ENCODE data around the gene IL25.
"Not testable (repeated sequence)": the region's sequence is repeated elsewhere in the genome, so short reads cannot be mapped to it uniquely, and the experiment has no call there.

IL25 gene

DNA sequence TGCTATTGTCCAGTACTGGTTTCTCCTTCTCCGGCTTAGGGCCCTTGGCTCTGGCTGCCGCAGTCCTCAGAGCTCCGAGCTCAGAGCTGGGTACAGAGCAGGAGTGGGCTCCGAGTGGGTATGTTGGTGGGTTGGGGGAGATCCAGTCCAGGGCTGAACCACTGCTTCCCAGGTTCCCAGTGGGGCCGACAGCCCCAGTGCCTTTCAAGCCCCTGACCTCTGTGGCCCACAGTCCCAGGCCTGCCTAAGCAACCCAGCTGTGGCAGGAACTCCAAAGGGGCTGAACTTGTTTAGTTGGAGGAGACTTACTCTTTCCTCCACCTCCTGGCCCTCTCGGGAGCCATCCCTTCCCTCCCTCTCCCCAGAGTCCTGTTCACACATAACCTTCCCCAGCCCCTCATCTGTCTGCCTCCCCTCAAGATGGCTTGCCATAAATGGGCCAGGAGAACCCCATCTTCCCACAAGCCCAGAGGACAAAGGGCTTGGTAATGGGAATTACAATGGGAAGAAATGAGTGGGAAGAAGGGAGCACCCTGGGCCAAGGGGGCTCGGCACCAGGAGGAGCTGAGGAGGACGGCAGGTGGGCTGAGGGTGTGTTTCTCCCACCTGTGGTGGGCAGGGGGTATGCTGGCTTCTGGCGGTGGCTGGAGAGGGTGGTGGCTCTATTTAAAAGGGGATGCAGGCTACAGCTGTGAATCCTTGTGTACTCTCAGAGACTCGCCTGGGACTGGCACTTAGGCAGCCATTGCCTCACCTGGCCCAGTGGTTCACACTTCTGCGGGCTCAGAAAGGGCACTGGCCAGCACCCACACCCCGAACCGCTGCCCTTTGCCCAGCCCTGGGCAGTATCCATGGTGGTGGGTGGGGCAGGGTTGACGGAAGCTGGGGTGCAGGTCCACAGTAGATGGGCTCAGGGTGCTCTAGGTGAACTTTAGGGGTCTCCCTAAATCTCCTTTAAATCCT lies 39.2 kb downstream of the IL25 start:
- no peak for DNase-seq

DNA sequence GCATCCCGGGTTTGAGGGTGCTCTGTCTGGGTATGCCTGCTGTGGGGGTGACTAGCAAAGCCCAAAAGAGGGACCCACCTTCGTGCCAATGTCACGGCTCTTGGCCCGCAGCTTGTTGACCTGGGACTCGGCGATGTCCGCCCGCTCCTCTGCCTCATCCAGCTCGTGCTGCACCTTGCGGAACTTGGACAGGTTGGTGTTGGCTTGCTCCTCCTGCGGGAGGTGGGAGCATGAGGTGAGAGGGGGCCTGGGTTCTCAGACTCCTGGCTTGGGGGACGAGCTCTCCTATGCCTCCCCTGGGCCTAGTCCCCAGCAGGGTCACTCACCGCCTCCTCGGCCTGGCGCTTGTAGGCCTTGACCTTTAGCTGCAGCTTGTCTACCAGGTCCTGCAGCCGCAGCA lies 41.1 kb downstream of the IL25 start:
- DNase-seq: no peak

DNA sequence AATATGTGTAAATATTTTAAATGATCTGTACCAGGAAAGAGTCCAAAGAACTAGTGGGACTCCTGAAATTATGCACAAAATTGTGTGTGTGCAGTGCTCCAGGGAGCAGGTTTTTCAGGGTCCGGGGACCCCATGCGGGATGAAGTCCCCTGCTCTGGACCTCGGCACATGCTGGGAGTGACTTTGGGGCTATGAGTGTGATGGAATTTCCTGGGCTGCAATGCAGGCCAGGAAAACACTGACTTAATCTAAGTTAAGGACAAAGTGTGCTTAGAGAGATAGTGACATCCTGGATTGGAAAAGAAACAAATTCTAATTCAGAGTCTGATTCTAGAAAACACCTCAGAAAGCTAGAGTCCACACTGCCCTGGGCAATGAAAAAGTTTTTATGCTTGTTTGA lies 41.6 kb downstream of the IL25 start:
- DNase-seq: no peak

DNA sequence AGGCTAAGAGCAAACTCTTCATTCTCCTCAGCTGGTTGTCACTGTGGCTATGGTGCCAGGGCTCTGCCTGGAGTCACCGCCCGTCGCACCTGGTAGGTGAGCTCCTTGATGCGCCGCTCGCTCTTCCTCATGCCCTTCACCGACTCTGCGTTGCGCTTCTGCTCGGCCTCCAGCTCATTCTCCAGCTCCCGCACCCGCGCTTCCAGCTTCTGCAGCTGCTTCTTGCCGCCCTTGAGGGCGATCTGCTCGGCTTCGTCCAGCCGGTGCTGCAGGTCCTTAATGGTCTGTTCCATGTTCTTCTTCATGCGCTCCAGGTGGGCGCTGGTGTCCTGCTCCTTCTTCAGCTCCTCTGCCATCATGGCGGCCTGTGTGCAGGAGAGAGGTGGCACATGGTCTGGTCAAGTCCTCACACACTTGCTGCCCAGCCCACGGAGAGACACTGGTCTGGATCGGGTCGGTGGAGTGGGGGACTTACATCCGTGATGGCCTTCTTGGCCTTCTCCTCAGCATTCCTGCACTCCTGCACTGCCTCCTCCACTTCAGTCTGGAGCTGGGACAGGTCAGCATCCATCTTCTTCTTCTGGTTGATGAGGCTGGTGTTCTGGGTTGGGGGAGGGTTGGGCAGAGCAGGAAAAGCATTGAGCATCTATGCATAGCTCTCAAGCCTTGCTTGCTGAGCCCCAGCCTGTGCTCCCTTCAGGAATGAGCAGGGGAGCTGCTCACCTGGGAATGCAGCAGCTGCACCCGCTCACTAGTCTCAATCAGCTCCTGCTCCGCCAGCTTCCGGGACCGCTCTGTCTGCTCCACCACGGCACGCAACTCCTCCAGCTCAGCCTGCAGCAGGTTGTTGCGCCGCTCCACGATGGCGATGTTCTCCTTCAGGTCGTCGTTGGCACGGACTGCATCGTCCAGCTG lies 42.6 kb downstream of the IL25 start:
- DNase-seq: no peak

DNA sequence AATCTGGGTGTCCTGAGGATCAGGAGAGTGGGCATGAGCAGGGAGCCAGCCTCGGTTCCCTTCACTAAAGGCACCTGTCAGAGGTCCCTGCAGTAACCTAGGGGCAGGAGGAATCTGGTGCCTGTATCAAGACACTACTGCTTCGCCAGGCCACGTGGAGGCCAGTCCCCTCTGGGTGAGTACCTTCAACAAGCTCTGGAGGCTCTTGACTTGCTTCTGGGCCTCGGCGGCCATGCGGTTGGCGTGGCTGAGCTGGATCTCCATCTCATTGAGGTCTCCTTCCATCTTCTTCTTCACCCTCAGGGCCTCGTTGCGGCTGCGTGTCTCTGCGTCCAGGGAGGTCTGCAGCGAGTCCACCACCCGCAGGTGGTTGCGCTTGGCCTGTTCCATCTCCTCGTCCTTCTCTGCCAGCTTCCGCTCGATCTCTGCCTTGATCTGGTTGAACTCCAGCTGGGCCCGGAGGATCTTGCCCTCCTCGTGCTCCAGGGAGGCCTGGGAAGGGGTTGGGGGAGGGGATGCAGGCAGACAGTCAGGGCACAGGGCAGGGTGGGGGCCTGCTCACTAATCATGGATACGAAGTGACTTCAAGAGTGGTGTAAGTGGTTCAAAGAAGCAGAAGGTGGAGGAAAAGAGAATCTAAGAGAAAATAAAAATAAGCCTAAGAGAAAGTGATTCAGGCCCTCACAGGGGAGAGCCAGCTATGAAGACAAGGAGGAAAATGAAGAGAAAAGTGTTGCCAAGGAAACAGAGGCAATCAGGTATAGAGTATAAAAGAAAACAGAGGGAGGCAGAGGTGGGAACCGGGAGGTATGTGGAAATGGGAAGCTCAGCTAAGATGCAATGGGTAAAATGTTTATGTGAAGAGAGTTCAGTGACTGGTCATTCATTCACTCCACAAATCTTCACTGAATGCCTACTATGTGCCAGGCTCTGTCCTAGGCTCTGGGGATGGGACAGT lies 43.5 kb downstream of the IL25 start:
- no peak for DNase-seq

DNA sequence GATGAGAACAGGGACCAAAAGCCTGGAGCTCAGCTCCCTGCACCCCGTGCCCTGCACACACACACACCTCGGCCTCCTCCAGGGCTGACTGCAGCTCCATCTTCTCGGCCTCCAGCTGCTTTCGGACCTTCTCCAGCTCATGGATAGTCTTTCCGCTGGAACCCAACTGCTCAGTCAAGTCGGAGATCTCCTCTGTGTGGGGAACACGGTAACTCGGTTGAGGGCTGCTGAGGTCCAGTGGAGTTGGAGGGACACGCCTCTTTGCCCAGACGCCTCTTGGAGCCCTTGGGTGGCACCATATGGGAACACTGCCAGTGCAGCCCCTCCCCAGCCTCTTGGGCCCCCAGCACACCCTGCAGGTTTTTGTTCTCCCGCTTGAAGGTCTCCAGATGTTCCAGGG lies 44.2 kb downstream of the IL25 start:
- DNase-seq: no peak

DNA sequence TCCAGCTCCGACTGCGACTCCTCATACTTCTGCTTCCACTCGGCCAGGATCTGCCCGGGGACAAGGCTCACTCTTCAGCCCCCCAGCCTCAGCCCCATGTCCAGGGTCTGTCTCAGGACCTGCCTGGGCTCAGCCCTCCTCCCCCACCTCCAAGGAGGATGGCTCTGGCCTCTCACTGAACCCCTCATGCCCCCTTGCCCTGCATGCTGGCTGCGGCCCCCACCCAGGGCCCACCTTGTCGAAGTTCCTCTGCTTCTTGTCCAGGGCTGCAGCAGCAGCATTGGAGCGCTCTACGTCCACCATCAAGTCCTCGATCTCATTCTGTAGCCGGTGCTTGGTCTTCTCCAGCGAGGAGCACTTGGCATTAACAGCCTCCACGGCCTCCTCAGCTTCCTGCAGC lies 44.7 kb downstream of the IL25 start:
- DNase-seq: not testable (repeated sequence)

DNA sequence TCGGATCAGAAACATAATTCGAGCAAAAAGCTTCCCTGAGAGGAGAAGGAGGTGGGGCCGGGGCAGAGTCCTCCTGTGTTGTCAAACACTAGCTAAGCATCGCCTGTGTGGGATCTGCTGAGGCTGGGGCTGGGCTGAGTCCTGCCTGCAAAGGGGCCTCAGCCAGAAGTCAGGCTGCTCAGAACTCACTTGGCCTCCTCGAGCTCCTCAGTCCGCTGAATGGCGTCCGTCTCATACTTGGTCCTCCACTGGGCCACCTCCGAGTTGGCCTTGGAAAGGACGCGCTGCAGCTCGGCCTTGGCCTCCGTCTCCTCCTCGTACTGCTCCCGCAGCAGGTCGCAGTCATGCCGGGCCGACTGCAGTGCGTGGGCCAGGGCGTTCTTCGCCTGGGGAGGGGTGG lies 45.4 kb downstream of the IL25 start:
- no peak for DNase-seq

DNA sequence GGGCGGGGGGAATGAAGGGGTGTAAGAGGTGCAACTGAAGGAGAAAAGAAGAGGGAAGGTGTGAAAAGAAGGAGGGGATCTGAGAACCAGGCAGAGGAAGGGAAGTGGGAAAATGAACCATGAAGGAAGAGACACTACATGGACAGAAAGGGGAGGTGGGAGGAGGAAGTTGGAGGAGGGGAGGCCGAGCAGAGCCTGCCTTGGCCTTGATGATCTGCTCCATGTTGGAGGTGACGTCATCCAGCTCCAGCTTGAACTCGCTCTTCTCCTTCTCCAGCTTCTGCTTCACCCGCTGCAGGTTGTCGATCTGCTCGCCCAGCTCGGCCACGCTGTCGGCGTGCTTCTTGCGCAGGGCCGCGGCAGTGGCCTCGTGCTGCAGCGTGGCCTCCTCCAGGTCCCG lies 47.0 kb downstream of the IL25 start:
- peak; percentile 5 for DNase-seq

DNA sequence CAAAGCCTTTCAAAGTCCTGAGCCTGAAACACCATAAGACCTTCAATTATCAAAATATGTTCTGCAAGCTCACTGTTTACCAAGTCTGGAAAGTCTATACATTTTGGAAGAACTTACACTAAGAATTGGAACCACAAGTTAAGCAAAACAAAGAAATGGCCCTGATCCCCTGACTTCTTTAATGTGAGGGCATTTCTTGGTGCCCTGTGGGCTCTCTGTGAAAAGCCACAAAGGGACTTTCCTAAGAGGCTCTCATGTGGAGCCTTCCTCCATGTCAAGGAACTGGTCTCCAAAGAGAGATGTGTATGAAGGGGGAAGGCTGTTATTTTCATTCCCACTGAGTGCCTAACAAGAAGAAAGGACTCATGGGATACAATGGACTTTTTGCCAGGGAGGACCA lies 49.0 kb downstream of the IL25 start:
- DNase-seq: no peak

DNA sequence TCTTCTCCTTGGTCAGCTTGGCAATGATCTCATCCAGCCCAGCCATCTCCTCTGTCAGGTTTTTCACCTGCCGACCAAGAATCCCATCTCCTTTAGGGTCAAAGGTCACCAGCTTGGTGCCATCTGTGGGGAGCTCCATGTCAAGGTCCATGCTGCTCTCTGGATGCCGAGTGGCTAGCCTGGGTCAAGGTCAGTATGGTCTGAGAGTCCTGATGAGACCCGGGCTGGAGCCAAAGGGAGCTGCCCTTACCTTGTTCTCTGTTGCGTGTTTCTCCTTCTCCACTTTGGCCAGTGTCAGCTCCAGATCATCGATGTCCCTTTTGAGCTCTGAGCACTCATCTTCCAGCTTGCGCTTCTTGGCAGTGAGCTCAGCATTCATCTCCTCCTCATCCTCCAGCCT lies 51.0 kb downstream of the IL25 start:
- DNase-seq: no peak

DNA sequence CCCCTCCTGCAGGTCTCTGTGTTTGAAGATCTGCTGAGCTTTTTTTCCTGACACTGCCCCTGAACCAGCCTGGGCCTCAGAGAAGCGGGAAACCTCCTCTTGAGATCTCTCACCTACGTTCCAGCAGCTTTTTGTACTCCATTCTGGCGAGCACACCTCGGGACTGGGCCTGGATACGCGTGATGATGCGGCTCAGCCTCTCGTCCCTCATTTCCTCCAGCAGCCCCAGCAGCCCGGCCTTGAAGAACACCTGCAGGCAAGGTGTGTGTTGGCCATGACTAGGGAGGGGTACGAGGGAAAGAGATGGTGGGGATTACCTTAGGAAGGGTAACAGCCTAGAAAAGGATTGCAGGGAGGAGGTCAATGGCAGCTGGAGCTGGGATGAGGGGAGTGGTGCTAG lies 52.6 kb downstream of the IL25 start:
- no peak for DNase-seq

DNA sequence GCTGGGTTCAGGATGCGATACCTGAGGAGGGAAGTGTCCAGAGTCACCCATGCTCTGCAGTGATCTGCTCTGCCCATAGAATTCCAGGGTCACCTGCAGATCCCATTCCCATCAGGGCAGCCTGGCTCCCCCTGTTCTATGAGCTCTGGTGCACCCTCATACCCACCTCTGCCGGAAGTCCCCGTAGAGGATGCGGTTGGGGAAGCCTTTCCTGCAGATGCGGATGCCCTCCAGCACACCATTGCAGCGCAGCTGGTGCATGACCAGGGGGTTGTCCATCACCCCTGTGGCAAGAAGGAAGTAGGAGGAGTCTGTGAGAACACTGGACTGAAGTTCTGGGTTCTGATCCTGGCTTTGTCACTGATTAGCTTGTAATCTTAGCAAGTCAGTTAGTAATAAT lies 53.2 kb downstream of the IL25 start:
- not testable (repeated sequence) for DNase-seq
